ENCODE results near the gene CWC27.
A peak's percentile ranks its signal among the peaks of the same experiment; 100 is the strongest.

Gene CWC27, protein sequence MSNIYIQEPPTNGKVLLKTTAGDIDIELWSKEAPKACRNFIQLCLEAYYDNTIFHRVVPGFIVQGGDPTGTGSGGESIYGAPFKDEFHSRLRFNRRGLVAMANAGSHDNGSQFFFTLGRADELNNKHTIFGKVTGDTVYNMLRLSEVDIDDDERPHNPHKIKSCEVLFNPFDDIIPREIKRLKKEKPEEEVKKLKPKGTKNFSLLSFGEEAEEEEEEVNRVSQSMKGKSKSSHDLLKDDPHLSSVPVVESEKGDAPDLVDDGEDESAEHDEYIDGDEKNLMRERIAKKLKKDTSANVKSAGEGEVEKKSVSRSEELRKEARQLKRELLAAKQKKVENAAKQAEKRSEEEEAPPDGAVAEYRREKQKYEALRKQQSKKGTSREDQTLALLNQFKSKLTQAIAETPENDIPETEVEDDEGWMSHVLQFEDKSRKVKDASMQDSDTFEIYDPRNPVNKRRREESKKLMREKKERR

GRCh38 chr5:64768358-64769312 lies at the start of gene CWC27, which contains the start of gene SREK1IP1:
CWC27 (plus strand) TSS chr5:64768930; CDS start chr5:64769147, 217 bp downstream.
SREK1IP1 (minus strand) TSS chr5:64768691; CDS start chr5:64768517, 174 bp downstream.
- DNase-seq, result peak; percentile 60

- no peak for DNase-seq
Measured at GRCh38 chr5:64722588-64722987, 46.1 kb upstream of the CWC27 start.

GRCh38 chr5:64727150-64727549 lies 41.6 kb upstream of the CWC27 start:
- DNase-seq, result no peak

- no peak for DNase-seq
Measured at GRCh38 chr5:64742411-64742810, 26.3 kb upstream of the CWC27 start.

GRCh38 chr5:64742821-64743220 lies 25.9 kb upstream of the CWC27 start:
- no peak for DNase-seq

DNA sequence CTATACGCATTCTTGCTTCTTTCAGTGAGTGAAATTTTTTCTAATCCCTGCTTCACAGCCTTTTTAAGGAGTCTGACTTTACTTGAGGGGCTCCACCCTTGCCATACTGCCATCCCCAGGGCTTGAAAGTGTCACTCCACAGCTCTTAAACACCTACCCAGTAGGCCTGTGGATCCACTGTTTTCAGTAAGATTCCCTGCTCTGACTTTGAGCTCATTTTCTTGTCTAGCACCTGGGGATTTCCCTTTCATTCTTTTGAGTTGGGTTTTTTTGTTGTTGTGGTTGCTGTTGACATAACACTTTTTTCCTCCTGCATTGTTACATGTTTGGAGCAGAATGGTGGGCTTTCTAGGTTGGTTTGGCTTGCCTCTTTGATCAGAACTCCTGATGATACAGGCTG lies 23.8 kb upstream of the CWC27 start:
- DNase-seq, result no peak

DNA sequence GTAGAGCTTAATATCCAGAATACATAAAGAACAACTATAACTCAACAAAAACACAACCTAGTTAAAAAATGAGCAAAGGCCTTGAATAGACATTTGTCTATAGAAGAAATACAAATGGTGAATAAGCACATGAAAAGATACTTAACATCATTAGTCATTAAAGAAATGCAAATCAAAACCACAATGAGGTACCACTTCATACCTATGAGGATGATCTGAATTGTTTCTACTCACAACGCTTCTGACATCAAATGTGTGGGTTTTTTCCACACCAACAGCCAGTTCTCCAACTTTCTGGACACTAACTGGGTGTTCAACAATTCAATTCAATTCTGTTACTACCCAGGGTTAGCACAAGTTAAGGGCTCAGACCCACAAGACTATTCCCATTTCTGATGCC lies 22.3 kb upstream of the CWC27 start:
- DNase-seq, result no peak

GRCh38 chr5:64749385-64749784 lies 19.3 kb upstream of the CWC27 start:
- no peak for DNase-seq

DNA sequence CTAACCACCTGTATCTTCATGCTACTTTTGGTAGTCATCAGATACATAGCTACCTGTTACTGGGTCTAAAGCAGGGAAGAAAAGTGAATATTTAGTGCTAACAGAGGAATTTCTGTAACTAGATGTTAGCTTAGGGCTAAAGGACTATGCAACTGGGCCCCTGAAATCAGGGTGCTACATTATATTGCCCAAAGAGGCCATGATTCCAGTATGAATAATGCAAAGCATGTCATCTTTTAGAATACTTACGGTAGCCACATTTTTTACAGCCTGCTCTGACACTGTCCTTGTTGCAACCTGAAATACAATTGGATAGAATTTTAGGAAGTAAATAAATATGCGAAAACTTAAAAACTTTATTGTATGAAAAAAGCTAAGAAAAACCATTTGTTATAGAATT lies 14.7 kb upstream of the CWC27 start:
- DNase-seq, result no peak

DNA sequence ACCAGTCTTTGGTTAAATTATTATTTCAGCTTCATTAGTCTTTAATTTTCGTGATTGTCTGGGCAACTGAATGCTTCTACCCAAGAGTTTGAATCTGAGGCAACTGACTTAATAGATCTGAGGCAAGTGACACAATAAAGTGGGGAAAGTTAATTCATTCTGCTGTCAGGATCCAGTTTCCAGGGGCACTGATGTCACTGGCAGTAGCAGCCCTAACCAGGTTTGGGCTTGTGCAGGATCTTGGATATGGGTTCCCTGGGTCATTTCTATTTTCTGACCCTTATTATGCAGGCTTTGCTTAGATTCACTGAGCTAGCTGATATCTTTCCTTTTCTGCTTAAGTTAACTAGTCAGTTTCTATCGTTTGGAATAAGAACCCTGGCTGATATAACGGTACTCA lies 9.8 kb upstream of the CWC27 start:
- no peak for DNase-seq

- DNase-seq, result no peak
Measured at GRCh38 chr5:64759960-64760660, 8.6 kb upstream of the CWC27 start.

- no peak for DNase-seq
Measured at GRCh38 chr5:64763948-64764503, 4.7 kb upstream of the CWC27 start.

GRCh38 chr5:64765804-64766504 lies 2.8 kb upstream of the CWC27 start:
- DNase-seq, result no peak

GRCh38 chr5:64766941-64767340 lies 1.8 kb upstream of the CWC27 start:
- DNase-seq, result no peak

GRCh38 chr5:64767959-64768357 lies 772 bp upstream of the CWC27 start:
- DNase-seq, result no peak

GRCh38 chr5:64769855-64770254 lies 1.1 kb downstream of the CWC27 start:
- DNase-seq, result no peak

- DNase-seq, result no peak
Measured at GRCh38 chr5:64771736-64772135, 3.0 kb downstream of the CWC27 start.

DNA sequence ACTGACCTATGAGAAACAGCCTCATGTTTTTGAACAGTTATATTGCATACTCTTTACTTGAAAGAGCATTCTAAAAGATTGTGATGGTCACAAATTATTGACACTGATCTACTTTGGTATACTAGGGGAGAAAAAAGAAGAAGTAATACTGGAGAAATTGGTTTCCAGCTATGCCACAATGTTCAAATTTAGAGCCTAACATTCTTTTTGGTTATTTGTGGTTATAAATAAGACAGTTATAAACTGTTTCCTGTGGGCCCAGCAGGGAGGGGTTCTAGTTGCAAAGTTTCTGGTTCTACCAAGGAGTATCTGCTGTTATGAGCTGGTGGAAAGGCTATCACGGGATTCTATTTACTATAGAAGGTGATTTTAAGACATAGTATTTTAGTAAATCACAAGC lies 4.8 kb downstream of the CWC27 start:
- DNase-seq, result no peak

DNA sequence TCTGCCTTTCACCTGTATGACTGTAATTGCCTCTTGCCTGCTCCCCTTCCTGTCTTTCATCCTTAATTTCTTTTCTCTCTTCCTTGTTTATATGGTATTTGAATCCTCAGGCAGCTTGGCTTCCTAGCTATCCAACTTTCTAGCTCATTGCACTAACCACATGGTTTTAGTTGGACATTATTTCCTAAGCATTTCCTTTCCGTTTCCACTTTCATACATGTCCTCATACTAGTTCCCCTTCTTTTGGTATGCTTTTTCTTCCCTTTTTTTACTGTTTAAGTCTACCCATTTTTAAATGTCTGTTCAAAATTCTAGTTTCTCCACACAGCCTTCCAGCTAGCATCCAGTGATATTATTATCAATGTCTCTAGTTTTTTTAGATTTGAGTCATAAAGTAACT lies 6.6 kb downstream of the CWC27 start:
- DNase-seq, result no peak

DNA sequence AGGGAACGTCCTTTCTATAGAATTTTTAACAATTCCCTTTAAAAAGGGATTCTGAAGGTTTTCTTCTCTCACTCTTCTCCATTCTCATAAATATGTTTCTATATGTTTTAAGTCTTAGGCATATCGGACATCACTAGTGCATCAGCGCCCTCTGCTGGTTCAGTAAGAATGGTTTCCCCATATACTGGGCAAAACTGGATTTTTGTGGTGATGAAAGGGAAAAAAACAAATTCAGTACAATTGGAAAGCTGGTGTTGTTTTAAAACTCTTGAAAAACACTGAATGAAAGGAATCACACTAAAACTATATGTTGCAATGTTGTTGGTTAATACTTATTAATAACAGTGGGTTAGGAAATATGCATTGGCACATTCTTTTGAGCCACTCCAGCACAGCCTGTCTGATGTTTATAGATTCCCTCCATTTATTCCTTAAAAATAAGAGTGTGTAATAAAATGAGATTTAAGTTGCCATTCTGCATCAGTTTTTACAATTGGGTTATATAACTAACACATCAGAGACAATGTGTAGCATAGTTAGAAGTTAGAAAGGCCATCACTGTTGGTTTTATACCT lies 15.8 kb downstream of the CWC27 start:
- DNase-seq, result peak; percentile 33

- no peak for DNase-seq
Measured at GRCh38 chr5:64786372-64786771, 17.6 kb downstream of the CWC27 start.

DNA sequence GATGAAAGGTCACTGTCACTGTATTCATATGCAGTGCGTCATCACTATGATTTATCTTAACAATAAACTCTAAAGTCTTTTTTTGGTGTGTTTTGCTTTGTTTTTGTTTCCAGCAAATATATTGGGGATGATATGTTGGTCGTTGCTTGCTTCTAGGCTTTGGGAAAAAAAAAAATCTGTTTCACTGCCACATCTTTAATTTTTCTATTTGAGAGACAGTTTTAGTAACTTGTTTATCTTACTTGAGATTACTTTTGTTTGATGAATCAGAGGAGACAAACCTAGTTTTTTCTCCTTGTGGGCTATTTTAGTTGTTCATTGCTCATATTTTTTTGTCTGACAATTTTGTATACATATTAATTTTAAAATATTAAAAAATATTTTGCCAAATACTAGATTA lies 19.4 kb downstream of the CWC27 start:
- DNase-seq, result no peak
